G401.6 (cell line): ENCODE data around the gene GABRB2.

ENCODE experiments used
- FAIRE-seq: peaks from 2 replicates; lab custom pipeline; 2012; peaks lifted over from hg19 to GRCh38; lab: Jason Lieb, UNC

The GABRB2 gene

DNA sequence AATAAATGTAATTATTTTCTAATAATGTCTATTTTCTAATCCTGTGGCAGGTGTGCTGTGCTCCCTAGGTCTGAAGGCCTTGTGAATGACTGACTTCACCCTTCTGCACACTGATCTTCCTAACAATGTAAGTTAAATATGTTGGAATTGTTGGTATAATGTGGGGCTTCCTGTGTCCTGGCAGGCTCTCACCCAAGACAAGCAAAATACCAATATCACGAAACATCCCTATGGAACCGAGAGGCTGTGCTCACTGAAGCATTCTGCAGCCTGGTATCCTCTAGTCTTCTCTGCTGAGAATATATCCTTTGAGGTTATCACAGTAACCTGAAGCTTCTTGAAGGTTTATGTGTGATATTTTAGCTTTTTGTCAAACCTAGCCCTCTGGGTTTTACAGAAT is 159.4 kb downstream of the GABRB2 start:
- no peak for FAIRE-seq

DNA sequence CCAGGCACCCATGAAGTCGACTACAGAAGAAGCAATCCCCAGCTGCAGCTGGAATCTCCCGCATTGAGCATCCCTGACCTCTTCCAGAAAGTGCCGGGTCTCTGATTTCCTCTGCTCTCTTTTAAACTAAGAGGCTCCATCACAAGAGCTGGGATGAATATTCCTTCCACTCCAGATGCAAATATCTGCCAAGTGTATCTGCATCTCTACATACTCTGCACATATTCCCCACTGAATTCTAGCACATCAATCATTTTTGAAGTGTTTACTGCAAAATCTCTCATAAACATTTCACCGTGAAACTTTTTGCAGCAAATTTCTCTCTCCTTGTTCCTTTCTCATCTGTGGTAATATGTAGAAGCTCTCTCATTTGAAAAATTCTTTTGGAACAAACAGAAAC is 161.5 kb downstream of the GABRB2 start:
- FAIRE-seq, result no peak

DNA sequence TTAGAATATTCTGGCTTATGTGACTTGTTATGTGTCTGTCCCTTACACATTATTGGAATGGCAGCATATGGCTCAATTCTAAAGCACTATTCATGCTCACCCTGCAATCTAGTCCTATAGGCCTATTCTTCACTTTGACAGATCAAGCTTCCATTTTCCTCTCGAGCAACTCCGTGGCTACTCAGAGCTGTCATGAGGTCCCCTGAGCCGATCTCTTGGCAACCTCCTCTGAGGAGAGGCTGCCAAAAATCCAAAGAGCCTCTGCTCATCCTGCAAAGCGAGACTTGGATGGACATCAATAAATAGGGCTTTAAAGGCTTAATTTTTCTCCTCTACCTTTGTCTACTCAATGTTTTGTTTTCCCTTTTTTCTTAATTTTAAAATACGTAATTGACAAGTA is 163.8 kb downstream of the GABRB2 start:
- FAIRE-seq, result no peak

DNA sequence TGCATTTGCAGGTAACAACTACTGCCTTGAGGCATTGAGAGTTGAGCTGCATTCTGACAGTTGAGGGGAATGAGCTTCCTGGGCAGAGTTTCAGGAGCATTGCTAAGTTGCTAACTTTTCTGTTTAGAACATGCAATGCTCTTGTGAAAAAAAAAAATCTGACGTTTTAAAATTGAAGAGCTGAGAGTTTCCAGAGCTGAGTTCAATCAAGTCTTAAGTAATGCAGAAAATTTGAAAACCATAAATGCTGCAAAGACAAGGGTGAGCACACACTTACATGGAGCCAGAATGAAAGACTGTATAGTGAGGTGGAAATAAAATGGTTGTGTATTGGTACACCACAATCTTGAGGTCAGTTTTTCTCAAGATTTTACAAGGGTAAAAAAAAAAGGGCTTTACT is 166.0 kb downstream of the GABRB2 start:
- FAIRE-seq, result no peak

DNA sequence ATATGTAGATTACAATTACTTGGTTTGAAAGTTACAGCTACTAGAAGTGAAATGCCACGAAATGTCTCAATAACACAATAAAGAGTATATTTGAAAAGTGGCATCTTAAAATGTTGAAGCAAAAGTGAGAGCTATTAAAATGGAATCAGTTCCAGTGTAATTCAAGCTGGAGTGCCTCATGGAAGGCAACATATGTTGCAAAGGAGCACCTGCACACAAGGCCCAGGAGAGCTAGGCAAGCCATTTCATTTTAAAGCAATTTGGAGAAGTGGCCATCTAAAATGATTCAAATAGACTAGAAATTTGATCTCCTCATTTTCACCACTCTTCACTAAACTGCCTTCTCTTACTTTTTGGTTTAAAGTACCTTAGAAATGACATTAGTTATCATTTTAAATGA is 167.8 kb downstream of the GABRB2 start:
- no peak for FAIRE-seq

DNA sequence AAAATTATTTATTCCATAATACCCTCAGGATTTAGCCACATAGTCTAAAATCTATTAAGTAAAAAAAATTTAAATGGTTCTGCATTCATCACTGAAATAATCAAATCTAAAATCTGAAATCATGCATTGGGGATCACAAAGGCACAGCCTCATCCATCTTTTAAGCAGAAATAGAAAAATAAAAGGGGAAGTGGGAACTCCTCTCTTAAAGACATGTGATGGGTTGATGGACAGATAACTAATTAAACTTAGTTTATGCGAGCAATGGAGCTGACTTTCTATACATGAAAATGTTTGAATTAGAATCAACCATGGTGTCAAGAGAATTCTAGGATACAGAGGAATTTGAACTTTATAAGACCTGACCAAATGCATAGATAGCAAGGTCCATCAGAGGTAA is 170.5 kb downstream of the GABRB2 start:
- FAIRE-seq, result no peak

DNA sequence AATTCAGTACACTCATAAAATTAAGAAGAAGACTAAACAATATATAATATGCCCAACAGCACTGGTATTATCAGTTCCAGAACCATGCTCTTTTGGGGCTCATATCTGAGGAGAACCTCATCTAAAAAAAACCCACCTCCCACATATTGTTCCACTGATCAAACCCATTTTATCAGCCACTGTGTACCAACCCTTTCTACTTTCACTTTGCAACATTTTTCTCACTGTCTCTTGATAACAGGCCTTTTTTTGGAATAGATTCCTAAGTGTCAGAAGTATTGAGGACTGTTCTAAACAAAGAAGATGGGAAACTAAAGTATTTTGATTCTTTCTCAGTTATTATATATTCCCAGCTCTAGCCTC is 173.2 kb downstream of the GABRB2 start:
- no peak for FAIRE-seq

DNA sequence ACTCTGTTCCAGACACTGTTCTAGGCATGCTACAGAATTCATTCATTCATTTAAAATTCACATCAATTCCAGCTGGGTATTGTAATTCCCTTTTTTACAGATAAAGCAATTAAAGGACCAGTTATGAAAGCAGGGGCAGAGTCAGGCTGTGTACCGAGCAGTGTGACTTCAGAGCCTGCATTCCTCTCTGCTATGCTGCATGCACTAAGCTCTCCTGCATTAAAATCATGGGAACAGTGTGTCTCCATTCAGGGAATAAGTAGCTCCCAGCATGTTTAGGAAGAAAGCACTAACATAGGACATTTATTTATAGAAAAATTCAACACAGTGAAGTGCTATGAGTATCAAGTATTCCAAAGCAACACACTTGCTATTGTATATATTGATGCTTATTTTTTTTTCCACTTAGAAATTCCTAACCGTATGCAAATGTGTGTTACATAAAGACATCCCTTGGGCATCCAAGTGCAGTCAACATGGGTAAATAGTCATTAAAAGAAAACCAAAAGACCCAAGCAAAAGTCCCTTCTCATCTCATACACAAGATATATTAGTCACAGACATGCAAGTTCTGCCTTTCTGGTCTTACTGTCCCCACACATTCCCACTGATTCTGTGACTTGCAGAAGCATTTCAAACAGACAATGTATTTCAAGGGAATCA is 173.7 kb downstream of the GABRB2 start:
- FAIRE-seq, result no peak

DNA sequence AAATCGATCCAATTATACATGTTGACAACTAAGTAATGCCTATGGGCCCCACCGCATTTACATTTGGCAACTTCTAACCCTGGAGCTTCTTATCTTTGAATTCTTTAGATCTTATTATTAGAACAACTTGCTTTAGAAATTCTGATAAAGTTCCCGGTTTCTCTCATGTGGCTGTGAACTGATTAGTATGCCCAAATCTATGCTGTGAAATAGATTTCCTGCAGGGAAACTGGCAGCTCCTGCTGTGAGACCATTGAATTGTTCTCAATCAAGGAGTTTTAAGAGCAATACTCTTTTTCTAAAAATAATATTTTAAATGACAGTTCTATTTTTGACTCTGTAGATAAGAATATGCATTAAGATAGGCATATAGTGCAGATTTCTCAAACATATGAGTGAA is 177.5 kb downstream of the GABRB2 start:
- no peak for FAIRE-seq

DNA sequence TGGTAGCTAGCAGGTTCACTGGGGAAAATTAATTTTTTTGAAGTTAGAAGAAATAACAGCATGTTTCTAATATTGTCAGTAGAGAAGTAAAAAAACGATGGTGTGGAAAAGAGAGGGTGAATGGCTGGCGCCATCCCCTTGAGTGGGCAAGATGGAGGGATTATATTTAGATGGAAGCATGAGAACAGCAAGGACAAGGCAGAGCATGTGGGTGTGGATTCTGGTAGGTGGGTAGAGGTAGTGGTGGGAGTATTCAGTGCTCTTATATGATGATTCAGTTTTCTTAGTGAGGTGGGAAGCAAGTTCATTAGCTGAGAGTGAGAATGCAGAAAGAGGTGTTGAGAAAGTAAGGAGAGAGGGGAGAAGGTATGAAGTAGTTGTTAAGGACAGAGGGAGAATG is 188.1 kb downstream of the GABRB2 start:
- no peak for FAIRE-seq

DNA sequence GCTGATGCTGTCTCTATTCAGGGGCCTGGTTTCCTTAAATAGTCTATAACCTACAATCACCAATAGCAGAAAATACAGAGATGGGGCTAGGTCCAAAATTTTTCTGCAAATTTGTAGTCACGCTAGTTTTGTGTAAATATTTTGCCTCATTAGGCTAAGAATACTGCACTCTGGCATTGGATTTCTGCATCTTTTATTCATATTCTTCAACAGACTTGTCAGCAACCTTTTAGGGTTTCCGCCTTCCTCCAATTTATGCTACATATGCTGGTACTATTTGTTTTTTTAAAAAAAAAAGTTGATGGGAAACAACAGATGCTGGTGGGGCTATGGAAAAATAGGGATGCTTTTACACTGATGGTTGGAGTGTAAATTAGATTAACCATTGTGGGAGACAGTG is 202.3 kb downstream of the GABRB2 start:
- no peak for FAIRE-seq

DNA sequence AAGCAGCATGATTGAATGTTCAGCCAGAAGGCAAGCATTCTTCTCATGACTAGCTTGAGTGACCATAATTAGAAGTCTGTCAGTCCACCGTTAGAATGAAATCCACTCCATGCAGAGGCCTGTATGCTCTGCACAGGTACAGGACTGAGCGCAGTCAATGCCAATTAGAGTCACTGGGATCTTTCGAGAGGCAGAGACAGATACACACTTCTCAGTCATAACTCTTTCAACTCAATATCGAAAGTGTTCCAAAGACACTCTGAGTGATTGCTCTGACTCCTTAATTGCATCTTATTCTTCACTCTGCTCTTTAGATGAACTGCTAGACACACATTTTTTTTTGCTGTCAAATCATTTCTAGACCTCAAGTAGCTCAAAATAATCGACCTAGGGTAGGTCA is 203.6 kb downstream of the GABRB2 start:
- FAIRE-seq, result no peak

DNA sequence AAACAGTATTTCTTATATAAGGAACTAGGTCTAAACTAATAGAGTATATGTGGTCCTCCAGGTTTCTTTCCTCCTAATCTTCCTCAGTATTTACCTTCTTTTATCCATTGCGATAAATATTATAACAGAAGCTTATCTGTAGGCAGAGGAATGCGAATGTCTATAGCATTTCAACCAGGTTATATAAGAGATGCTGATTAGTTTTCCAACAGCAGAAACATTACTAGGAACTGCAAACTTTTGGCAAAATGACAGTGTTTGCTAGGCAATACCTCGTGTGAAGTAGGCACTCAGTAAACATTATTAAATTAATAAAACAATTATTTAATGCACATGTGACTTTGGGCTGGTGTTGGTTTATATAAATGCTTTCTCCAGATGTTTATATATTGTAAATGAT is 206.5 kb downstream of the GABRB2 start:
- no peak for FAIRE-seq

DNA sequence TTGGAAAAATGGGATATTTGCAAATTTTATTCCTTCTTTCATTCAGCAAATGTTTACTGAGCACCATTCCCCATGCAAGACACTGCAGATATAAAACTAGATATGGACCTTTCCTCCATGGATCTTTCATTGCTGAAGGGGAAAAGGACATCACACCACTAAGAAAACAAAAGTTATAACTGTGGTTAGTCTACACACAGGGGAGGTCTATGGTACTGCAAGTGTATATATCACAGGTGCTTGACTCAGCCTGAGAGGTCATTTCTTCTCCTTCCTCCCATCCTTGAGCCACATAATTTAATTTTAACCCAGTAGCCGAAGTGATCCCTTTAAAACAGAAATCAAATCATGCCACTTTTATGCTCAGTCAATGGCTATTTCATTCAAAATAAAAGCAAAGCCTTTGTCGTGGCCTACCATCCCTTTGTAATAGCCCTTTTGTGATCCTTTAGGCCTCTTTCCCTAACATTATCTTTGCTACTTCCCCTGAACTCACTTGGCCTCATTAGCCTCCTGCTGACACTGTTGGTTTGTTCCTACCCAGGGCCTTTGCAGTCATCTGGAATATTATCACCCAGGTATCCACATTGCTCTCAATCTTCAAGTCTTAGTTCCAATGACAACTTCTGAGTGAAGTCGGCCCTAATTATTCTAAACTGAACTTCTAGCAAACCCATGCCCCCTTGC is 213.2 kb downstream of the GABRB2 start:
- no peak for FAIRE-seq

DNA sequence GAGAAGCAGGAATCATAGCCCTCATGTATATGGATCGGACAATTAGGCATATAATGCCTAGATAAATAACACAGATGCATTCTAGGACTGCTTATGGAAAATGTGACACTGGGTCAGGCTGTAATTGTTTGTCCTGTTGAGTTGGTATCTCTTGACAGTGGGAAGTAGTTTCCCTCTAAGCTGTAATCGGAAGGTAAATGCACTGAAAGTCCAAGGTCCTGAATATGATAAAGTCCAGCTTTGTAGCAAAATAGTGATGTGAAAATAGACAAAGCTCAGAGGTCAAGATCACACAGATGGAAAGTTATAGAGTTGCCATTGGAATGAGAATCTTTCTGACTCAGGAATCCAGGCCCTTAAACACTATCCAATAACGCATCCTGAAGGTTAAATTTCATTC is 214.2 kb downstream of the GABRB2 start:
- no peak for FAIRE-seq

DNA sequence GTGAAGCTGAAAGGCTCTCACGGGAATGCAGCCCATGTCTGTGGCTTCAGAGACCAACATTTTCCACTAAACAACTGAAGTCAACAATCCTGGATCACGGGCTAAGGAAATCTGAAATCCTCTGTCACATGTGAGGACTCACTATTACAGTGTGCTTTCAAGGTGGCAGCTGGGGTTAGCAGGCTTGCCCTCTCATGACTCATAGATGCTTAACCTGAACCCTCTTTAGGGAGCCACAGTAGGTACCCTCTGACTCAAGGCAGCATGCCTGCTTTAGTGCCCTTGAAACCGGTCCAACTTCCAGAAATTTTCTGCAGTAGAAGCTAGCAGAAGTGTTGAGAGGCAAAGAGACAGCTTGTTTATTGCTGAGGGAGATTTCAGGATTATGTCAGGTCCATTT is 232.5 kb downstream of the GABRB2 start:
- no peak for FAIRE-seq

DNA sequence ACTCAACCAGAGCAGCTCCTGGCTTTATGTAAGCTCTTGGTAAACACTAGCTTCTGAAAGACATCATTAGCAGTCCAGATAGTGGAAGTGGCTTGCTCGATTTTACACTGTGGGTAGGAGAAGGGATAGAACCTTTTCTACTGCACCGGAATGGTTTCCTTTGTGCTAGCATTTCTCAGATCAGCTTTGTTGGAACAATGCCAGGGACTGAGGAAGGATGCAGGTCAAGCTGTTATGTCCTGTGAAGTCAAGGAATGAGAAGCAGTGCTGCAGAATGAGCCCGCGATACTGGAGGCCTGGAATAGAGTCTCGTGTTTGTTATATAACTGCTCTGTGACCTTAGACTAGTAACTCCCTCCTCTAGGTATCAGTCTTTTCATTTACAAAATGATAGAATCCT is 233.6 kb downstream of the GABRB2 start:
- FAIRE-seq, result no peak

DNA sequence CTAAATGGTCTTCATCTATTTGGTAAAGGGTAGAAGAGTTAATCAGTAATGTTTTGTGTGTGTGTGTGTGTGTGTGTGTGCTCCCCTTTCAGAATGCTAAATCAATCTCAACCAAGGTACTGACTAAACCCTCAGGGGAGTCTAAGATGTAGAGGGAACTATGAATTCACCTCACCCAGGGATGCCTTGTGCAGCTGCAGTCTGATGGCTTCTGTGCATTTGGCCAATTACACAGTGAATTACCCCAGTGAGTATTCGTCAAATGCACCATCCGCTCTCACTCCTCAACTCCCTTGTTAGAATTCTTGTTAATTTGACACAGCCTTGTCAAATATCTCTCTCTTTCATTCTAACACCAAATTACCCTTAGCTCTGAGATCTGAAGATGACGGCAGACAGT is 234.6 kb downstream of the GABRB2 start:
- no peak for FAIRE-seq

DNA sequence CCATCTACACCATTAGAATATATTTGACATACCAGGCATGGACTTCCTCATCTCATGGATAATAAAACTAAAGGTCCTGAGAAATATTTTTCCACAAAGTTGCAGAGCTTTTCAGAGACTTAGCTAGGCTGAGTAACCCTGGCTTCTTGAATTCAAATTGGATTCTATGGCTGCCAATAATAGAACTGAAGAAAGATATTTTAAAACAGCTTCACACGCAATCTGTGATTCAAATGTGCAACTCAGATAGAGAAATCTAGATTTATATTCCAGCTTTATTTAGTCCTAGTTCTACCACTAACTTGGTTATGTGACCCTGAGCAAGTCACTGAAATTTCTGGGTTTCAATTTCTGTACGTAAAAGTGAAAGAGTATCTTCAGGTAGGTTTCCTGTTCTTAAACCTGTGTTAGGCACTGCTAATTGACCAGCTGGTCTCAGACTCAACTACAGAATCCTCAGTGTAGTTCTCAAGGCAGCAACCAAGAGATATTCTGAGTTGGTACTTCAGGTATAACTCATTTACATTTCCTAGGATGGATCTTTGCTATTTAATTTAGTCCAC is 235.3 kb downstream of the GABRB2 start:
- no peak for FAIRE-seq

DNA sequence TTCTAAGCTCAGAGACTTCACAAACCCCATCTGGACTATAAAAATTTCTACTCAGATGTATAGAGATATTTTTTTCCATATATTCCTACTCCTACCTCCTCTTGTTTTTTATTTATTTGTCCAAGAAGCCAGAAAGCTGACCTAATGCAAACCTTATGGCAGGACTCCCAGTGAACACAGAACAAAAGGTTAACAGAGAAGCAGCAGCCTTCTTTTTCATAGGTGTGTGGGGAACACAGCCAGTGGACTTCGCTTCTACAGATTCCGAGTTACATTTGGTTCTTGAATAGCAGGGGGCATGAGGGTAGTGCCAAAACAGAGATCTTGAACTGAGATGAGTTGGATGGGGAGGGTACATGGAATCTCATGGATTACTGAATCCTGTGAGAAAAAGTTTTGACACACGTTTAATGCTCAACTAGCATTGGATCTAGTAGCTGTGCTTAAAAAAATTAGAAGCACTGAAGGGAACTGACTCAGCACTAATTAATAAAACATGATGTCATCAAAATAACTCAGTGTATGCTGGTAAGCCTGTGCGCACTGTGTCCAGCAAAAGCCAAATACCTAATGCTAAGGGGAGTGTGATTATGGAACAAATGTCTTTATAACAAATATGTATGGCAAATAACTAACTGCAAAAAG is 240.1 kb downstream of the GABRB2 start:
- no peak for FAIRE-seq

DNA sequence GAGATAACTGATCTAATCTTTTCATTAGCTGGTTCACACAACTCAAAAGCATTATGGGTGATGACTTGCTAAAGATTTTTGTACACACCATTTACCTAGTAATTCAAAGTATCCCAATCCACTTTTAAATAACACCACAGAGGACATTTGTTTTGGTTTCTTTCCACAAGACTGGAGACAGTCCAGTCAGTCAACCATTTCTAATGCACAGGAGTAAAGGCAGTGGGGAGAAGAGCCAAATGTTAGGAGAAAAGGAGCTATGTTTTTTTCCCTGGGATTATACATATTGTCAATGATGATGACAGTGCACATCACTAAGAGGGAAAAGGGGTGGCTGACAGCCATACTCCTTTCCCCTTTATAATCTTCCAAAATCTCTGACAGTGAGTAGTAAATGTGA is 240.9 kb downstream of the GABRB2 start:
- no peak for FAIRE-seq

DNA sequence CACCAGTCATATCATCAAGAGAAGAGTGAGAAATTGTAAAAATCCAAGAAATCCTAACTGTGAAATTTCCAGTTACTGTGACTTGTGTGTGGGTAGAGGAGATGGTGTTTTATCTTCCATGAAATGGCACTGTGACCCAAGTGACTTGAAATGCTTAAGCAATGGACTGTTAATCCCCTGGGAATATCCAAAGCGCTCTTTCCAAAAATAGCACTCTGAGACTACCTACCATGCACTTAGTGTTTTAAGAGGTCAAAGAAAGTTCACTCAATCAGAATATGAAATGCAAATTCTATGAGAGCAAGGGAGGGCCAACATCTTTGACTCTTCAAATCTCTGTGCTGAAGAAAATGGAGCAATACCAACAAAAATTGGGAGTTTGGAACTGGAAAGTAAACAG is 244.0 kb downstream of the GABRB2 start:
- no peak for FAIRE-seq

DNA sequence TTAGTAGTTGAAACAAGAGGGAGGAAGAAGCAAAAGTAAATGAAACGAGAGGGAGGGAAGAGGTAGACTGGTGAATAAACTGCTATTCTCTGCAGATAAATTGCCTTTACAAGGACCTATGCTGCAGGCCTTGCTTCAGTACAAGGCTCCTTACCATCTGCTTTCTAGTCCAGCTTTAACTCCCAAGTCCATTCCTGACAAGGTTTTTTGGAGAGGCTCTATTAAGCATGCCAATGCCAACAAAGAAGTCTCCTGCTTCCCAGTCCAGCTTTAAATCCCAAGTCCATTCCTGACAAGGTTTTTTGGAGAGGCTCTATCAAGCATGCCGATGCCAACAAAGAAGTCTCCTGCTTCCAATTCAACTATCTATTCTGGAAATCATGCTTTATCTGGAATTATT is 244.9 kb downstream of the GABRB2 start:
- FAIRE-seq, result no peak

DNA sequence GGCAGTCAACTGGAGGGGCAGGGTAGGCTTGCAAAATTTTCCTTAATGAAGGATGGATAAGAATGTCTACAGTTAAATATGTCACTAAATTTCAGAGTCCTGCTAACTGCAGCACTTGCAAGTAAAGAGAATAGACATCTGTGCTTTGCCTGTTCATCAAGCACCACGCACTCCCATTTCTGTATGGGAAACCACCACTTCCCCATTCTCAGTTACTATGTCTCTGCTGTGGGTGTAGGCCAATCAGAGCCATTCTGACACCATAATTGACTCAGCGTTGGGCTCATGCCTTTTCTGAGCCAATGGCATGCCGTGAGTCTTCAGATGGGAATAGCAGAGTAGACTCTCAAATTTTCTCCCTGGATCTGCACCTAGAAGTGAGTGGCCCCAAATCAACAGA is 247.5 kb downstream of the GABRB2 start:
- FAIRE-seq, result no peak
